ENCODE results near the gene SH3PXD2B.

- TF ChIP-seq NFYB (CRISPR knock-in tag; conservative IDR thresholded peaks at IDR 0.05; ENCODE audit: low read depth) = no peak
- TF ChIP-seq ATF3 (CRISPR knock-in tag; conservative IDR thresholded peaks at IDR 0.05) = no peak
- no peak for TF ChIP-seq MAX (CRISPR knock-in tag; IDR thresholded peaks at IDR 0.05)
- TF ChIP-seq, protein P1, sequence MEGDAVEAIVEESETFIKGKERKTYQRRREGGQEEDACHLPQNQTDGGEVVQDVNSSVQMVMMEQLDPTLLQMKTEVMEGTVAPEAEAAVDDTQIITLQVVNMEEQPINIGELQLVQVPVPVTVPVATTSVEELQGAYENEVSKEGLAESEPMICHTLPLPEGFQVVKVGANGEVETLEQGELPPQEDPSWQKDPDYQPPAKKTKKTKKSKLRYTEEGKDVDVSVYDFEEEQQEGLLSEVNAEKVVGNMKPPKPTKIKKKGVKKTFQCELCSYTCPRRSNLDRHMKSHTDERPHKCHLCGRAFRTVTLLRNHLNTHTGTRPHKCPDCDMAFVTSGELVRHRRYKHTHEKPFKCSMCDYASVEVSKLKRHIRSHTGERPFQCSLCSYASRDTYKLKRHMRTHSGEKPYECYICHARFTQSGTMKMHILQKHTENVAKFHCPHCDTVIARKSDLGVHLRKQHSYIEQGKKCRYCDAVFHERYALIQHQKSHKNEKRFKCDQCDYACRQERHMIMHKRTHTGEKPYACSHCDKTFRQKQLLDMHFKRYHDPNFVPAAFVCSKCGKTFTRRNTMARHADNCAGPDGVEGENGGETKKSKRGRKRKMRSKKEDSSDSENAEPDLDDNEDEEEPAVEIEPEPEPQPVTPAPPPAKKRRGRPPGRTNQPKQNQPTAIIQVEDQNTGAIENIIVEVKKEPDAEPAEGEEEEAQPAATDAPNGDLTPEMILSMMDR (IDR thresholded peaks at IDR 0.05) = no peak
- TF ChIP-seq ETV6 (CRISPR knock-in tag; IDR thresholded peaks at IDR 0.05) = no peak
- TF ChIP-seq, protein P2, sequence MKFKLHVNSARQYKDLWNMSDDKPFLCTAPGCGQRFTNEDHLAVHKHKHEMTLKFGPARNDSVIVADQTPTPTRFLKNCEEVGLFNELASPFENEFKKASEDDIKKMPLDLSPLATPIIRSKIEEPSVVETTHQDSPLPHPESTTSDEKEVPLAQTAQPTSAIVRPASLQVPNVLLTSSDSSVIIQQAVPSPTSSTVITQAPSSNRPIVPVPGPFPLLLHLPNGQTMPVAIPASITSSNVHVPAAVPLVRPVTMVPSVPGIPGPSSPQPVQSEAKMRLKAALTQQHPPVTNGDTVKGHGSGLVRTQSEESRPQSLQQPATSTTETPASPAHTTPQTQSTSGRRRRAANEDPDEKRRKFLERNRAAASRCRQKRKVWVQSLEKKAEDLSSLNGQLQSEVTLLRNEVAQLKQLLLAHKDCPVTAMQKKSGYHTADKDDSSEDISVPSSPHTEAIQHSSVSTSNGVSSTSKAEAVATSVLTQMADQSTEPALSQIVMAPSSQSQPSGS (CRISPR knock-in tag; IDR thresholded peaks at IDR 0.05; ENCODE audit: borderline replicate concordance, low read depth) = no peak
- no peak for TF ChIP-seq TCF7 (CRISPR knock-in tag; IDR thresholded peaks at IDR 0.05; ENCODE audit: low read depth)
- TF ChIP-seq NR1H2 (CRISPR knock-in tag; IDR thresholded peaks at IDR 0.05) = no peak
- no peak for TF ChIP-seq ZNF121 (CRISPR knock-in tag; IDR thresholded peaks at IDR 0.05)
These were observed 159.5 kb downstream of the SH3PXD2B start for GRCh38 chr5:172294831-172295230.
